Aorta (tissue), 5 donors: ENCODE measurements around the gene ME3. TPM values are rescaled to one million over a fixed set of nuclear protein-coding genes. Genes with fewer than 3 reads are reported as not detected.
"Not testable (repeated sequence)": the region's sequence is repeated elsewhere in the genome, so short reads cannot be mapped to it uniquely, and the experiment has no call there.

Experiments used
- ATAC-seq: fragments of 200-7000 bp; cut with Tn5 transposase; one replicate; pipeline ENCODE4 v1.9.1; 2022; ENCODE audit warnings: moderate library complexity; ENCODE audit not compliant: low FRiP score
- DNase-seq, 2 donors: peaks; one replicate each; pipeline ENCODE4 v3.0.0-alpha.2; 2020
- H3K27ac ChIP-seq, 2 donors: one replicate each; pipeline ENCODE4 v1.5.1; 2013; ENCODE audit warnings: low read length in 2 of 2, mild to moderate bottlenecking in 2 of 2, moderate library complexity in 2 of 2, control low read depth in 1 of 2, inconsistent platforms in 1 of 2, low read depth in 1 of 2
- H3K27me3 ChIP-seq, 2 donors: one replicate each; pipeline ENCODE4 v1.6.1; 2013; ENCODE audit warnings: control low read depth in 1 of 2, low read length in 1 of 2, mild to moderate bottlenecking in 1 of 2, moderate library complexity in 1 of 2; ENCODE audit not compliant: insufficient read depth in 2 of 2, control insufficient read depth in 1 of 2
- H3K36me3 ChIP-seq, 2 donors: one replicate each; pipeline ENCODE4 v1.6.1; 2013; ENCODE audit warnings: control low read depth in 1 of 2, low read length in 1 of 2, mild to moderate bottlenecking in 1 of 2; ENCODE audit not compliant: insufficient read depth in 2 of 2, control insufficient read depth in 1 of 2
- H3K4me1 ChIP-seq, 2 donors: one replicate each; pipeline ENCODE4 v1.6.1; 2013; ENCODE audit warnings: low read length in 2 of 2, control low read depth in 1 of 2, mild to moderate bottlenecking in 1 of 2, moderate library complexity in 1 of 2; ENCODE audit not compliant: insufficient read depth in 2 of 2, control insufficient read depth in 1 of 2
- H3K4me3 ChIP-seq, 2 donors: one replicate each; pipeline ENCODE4 v1.5.1; 2013; ENCODE audit warnings: low read length in 2 of 2, control low read depth in 1 of 2, mild to moderate bottlenecking in 1 of 2
- H3K9me3 ChIP-seq: one replicate; pipeline ENCODE4 v1.6.1; 2013; ENCODE audit warnings: mild to moderate bottlenecking, low read length; ENCODE audit not compliant: control insufficient read depth
- WGBS, 2 donors: extraction: QIAGEN DNeasy Blood & Tissue Kit; methylation state at CpG; one replicate each; pipeline ENCODE4 v1.1.7; 2013; 5-methylcytosine and 5-hydroxymethylcytosine counted together
- intact Hi-C, 2 donors: fragments of 100-400 bp; cut with DNase I; formaldehyde crosslinking; loops; one replicate each; pipeline versions ENCODE4 v1.14.2 to v1.15.0; 2022
- polyA plus RNA-seq, 2 donors: library from polyadenylated mRNA; stranded (reverse); fragments of 200-250 nt; gene quantifications; one replicate each; pipeline ENCODE4 v1.2.3, GENCODE V29; 2013
- total RNA-seq, 2 donors: library from RNA; stranded (reverse); fragmentation: NEBNext Ultra II Directional; extraction: Animal tissue kit (Norgen Biotek cat#: 25700); gene quantifications; one replicate each; pipeline ENCODE4 v1.2.1, GENCODE V29; 2021
- donor health status: healthy with polysubstance abuse.
- donor health status: Bipolar disorder and iron deficiency.
- donor health status: DM: no; HTN: no; CAD: no.
- donor health status: DM: no; HTN: no; CAD: no.
- donor health status: DM: yes; HTN: yes; CAD: no.

Gene ME3
- total and polyA plus RNA-seq, 4 donors: 9.5 to 41.0 (median 28.6) TPM

DNA sequence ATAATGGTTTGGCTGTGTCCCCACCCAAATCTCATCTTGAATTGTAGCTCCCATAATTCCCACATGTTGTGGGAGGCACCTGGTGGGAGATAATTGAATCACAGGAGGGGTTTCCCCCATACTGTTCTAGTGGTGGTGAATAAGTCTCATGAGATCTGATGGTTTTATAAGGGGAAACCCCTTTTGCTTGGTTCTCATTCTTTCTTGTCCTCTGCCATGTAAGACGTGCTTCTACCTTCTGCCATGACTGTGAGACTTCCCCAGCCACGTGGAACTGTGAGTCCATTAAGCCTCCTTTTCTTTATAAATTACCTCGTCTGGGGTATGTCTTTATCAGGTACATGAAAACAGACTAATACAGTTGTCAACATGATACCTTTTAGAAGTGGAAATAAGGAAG, 53.0 kb downstream of the ME3 start:
- H3K36me3 ChIP-seq, intact Hi-C loops, H3K27ac ChIP-seq, H3K4me1 ChIP-seq, ATAC-seq, H3K9me3 ChIP-seq, DNase-seq, H3K27me3 ChIP-seq, H3K4me3 ChIP-seq: not testable (repeated sequence)
- 92 to 93% methylated on average over 3 of the region's 3 CpGs for WGBS, 2 donors

DNA sequence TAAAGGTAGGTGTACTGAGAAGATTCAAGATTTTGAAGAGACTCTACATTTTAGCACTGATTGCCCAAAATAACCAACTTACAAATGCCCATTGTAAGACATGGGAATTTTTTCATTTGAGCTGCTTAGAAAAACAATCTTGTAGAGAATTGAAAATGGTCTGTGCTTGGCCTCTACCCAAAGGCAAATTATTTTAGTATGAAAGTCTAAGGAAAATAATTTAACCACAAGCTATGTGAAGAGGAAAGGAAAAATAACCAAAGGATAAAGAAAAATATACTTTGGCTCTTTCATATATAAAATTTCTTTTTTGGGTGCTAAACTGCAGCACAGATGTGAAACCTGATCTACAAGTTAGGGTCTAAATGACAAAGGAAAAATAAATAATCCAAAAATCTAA, 54.9 kb downstream of the ME3 start:
- DNase-seq (no peak), ATAC-seq (no peak)
- intact Hi-C loops: no loop called here
- Histone ChIP-seq H3K4me3 (no peak overlapping the region), H3K27me3 (no peaks in the 10 kb centered on the region), H3K27ac (no peak overlapping the region), H3K9me3 (no peaks in the 10 kb centered on the region), H3K4me1 (peaks cover 4 to 7% of the 10 kb centered on the region in 2 donors), H3K36me3 (no peaks in the 10 kb centered on the region)

- Histone ChIP-seq H3K36me3 (no peaks in the 10 kb centered on the region), H3K4me1 (peaks cover 0 to 3% of the 10 kb centered on the region in 2 donors), H3K27me3 (no peaks in the 10 kb centered on the region), H3K4me3 (no peak overlapping the region), H3K27ac (no peak overlapping the region), H3K9me3 (no peaks in the 10 kb centered on the region)
- ATAC-seq (no peak), DNase-seq (no peak)
- intact Hi-C loops: no loop called here
Measured at GRCh38 chr11:86615487-86615886, 56.9 kb downstream of the ME3 start.

- DNase-seq: no peak
- intact Hi-C loops: no loop called here
- peaks cover 2 to 3% of the 10 kb centered on the region in 2 donors for H3K4me1 ChIP-seq
Measured at GRCh38 chr11:86610559-86611341, 61.7 kb downstream of the ME3 start.

GRCh38 chr11:86608251-86608799, 64.1 kb downstream of the ME3 start:
- Histone ChIP-seq H3K4me1 (peaks cover 2 to 3% of the 10 kb centered on the region in 2 donors), H3K27me3 (no peaks in the 10 kb centered on the region), H3K9me3 (no peaks in the 10 kb centered on the region), H3K4me3 (peak overlapping the region in 1 of 2 donors; percentile 41), H3K27ac (no peak overlapping the region), H3K36me3 (no peaks in the 10 kb centered on the region)
- intact Hi-C loops: loop anchor here (2.0 to 5.0 kb wide), 2 partner anchors 152 to 209 kb away; no protein-coding TSS in a partner anchor
- DNase-seq: peak; percentile 67 to 84
- 0 to 2% methylated on average over 7 of the region's 7 CpGs for WGBS, 2 donors
- peak; percentile 91 for ATAC-seq

More at GRCh38 chr11:86610559-86611341, 61.7 kb downstream of the ME3 start:
- WGBS, 2 donors: 79 to 86% methylated on average over 5 of the region's 5 CpGs
- Histone ChIP-seq H3K36me3 (no peaks in the 10 kb centered on the region), H3K9me3 (no peaks in the 10 kb centered on the region), H3K27ac (no peak overlapping the region), H3K4me3 (no peak overlapping the region), H3K27me3 (no peaks in the 10 kb centered on the region)
- no peak for ATAC-seq

DNA sequence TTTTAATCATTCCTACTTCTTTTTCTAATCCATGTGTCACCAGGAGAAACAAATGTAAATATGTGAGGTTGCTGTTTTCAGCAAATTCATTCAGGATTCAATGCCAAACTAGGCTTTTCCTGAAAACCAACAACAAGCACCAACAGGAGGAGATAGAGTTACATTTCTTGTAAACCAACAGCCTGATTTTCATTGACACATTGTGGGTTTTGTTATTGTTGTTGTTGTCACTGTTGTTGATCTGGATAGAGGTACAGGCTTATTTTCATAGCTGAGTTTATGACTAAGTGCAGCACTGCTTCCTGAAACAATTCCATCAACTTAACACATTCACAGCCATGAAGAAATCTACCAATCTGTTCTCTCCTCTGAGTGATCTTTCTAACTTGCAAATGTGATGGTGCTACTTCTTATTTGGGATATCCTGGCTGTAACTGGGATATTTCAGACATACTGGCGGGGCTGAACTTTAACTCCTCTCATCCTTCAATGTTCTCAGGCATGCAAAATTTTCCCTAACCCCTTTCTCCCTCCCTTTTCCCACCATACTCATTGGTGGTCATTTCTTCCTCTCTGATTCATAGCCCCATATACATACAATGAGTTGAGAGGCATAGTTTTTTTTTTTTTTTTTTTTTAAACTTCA, 65.5 kb downstream of the ME3 start:
- Histone ChIP-seq H3K27me3 (no peaks in the 10 kb centered on the region), H3K4me3 (no peak overlapping the region), H3K4me1 (peaks cover 2 to 3% of the 10 kb centered on the region in 2 donors), H3K9me3 (no peaks in the 10 kb centered on the region), H3K36me3 (no peaks in the 10 kb centered on the region), H3K27ac (no peak overlapping the region)
- intact Hi-C loops: loop anchor here (2.0 to 5.0 kb wide), 2 partner anchors 150 to 210 kb away; no protein-coding TSS in a partner anchor
- 64 to 68% methylated on average over 1 of the region's 1 CpG for WGBS, 2 donors
- no peak for ATAC-seq
- no peak for DNase-seq

DNA sequence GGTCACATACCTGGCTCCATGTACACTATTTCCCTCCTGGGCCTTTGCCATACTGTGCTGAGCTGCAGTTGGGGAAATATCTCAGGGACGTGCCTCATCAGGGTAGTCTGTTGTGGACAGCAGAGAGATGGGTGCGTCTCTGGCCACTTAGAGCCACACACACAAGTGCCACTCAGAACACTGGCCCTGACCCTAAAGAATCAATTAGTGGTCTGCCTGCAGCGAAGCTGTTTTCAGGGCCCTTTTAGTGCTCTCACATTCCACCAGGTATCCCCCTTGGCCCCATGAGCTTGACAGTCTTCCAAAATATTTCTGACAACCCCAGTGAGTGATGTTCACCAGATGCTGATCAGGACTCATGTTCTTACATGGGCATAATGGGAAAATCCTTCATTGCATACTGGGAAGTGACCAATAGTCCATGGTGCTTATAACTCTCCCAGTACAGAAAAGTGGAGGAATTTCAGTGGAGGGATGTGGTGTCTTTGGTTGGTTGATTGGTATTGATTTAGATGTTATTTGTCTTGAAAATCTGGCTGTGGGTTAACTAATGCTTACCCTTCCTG, 66.1 kb downstream of the ME3 start:
- no peaks in the 10 kb centered on the region for H3K27me3 ChIP-seq
- DNase-seq (no peak), ATAC-seq (peak; percentile 51)
- no peaks in the 10 kb centered on the region for H3K36me3 ChIP-seq
- 82 to 84% methylated on average over 3 of the region's 3 CpGs for WGBS, 2 donors
- intact Hi-C loops: loop anchor here (2.0 to 5.0 kb wide), 2 partner anchors 150 to 211 kb away; no protein-coding TSS in a partner anchor
- no peaks in the 10 kb centered on the region for H3K9me3 ChIP-seq
- H3K27ac ChIP-seq: no peak overlapping the region
- no peak overlapping the region for H3K4me3 ChIP-seq
- peaks cover 2 to 3% of the 10 kb centered on the region in 2 donors for H3K4me1 ChIP-seq

- H3K9me3 ChIP-seq: no peaks in the 10 kb centered on the region
- H3K4me1 ChIP-seq: peaks cover 4 to 7% of the 10 kb centered on the region in 2 donors
- H3K36me3 ChIP-seq: no peaks in the 10 kb centered on the region
- H3K4me3 ChIP-seq: no peak overlapping the region
- peak in 1 of 2 donors; percentile 71 for DNase-seq
- intact Hi-C loops: no loop called here
- no peaks in the 10 kb centered on the region for H3K27me3 ChIP-seq
- WGBS, 2 donors: 10 to 13% methylated on average over 5 of the region's 5 CpGs
- H3K27ac ChIP-seq: no peak overlapping the region
- peak; percentile 52 for ATAC-seq
Measured at GRCh38 chr11:86596861-86597586, 75.4 kb downstream of the ME3 start.
